Measurements from ENCODE around the gene PLA2R1.

DNA sequence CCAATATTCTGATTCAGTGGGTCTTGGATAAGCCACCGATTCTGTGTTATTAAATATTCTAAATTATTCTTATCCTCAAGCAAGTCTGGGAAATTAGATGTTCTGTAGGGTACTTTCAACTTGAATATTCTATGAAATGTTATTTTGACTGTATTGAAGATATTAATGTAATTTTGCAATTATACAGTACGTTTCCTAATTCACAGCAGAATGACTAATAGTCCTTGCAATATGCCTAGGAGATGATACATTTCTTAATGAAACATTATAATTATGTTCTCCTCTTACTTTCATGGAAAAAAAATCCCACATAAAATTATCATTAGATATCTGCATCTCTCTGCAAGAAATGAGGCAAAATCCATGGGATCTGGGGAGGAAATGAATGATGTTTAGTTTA, 46.2 kb upstream of the PLA2R1 start:
- no peak for TF ChIP-seq POLR2A (IDR thresholded peaks at IDR 0.05)
- TF ChIP-seq CTCF (IDR thresholded peaks at IDR 0.05) = no peak
